HepG2 (cell line): ENCODE measurements around the gene BPI. TPM values are rescaled to one million over a fixed set of nuclear protein-coding genes. Genes with fewer than 3 reads are reported as not detected.

Source experiments
- ATAC-seq: fragments of 200-7000 bp; cut with Tn5 transposase; 3 replicates; pipeline ENCODE4 v1.9.1; 2020; ENCODE audit warnings: mild to moderate bottlenecking, moderate library complexity
- BruUV-seq: library from RNA; stranded (reverse); fragments of 400-500 nt; replicated peaks from 2 replicates; lab custom pipeline; 2021; lab: Mats Ljungman, UMichigan
- CTCF ChIA-PET: fragments of 300-600 bp; formaldehyde crosslinking; extraction: SDS; loops from one replicate; lab custom pipeline; 2021; ENCODE audit warnings: low total read pairs, inconsistent platforms, low intra/inter-chr PET ratio; lab: Yijun Ruan, JAX
- POLR2A ChIA-PET: fragments of 350-600 bp; sonication (Branson Sonifier 250); formaldehyde crosslinking; loops from one replicate; lab custom pipeline; 2020; ENCODE audit warnings: antibody characterized with exemption, inconsistent platforms; lab: Yijun Ruan, JAX
- DNase-seq: peaks from one replicate; pipeline ENCODE4 v3.0.0-alpha.2; 2015; ENCODE audit warnings: low spot score
- FAIRE-seq: peaks from 3 replicates; lab custom pipeline; 2011; peaks lifted over from hg19 to GRCh38; lab: Jason Lieb, UNC
- H2AFZ ChIP-seq: one replicate; pipeline ENCODE4 v1.6.1; 2011; ENCODE audit warnings: low read length, inconsistent platforms
- H3K27ac ChIP-seq: fragments of 300-600 bp; 3 replicates; pipeline ENCODE4 v1.8.0; 2011; ENCODE audit warnings: mixed run types, mild to moderate bottlenecking, mixed read lengths, low read length, inconsistent platforms; ENCODE audit not compliant: insufficient read depth; ENCODE audit errors: extremely low read length
- H3K27me3 ChIP-seq, 2 experiments: fragments of 200-600 bp in 1 of 2; 2 replicates in 1 of 2; 3 replicates in 1 of 2; pipeline versions ENCODE4 v1.6.0 to v1.8.0; 2011; ENCODE audit warnings: low read length in 2 of 2, mild to moderate bottlenecking in 2 of 2, moderate library complexity in 2 of 2, inconsistent platforms in 1 of 2; ENCODE audit not compliant: insufficient read depth in 2 of 2, control insufficient read depth in 1 of 2
- H3K36me3 ChIP-seq, 2 experiments: fragments of 200-600 bp in 1 of 2; replicated peaks in 1 of 2; 2 replicates in 1 of 2; 3 replicates in 1 of 2; pipeline versions ENCODE4 v1.5.1 to v1.8.0; 2011; ENCODE audit warnings: low read length in 2 of 2, inconsistent platforms in 1 of 2; ENCODE audit not compliant: insufficient read depth in 2 of 2, control insufficient read depth in 1 of 2
- H3K4me1 ChIP-seq: 2 replicates; pipeline ENCODE4 v1.5.1; 2012; ENCODE audit warnings: low read length, inconsistent platforms; ENCODE audit not compliant: insufficient read depth
- H3K4me2 ChIP-seq: 2 replicates; pipeline ENCODE4 v1.6.0; 2011; ENCODE audit warnings: low read depth, low read length, inconsistent platforms
- H3K4me3 ChIP-seq, 3 experiments: fragments of 200-600 bp in 1 of 3; sonication (generic), shearing (Covaris generic) in 1 of 3; replicated peaks in 1 of 3; 2 replicates each; pipeline ENCODE4 v1.5.1; 2011 to 2016; ENCODE audit warnings: low read length in 3 of 3, inconsistent platforms in 2 of 3, low read depth in 2 of 3, mild to moderate bottlenecking in 2 of 3, control low read depth in 1 of 3, mixed read lengths in 1 of 3; ENCODE audit not compliant: insufficient read depth in 1 of 3
- H3K79me2 ChIP-seq: one replicate; pipeline ENCODE4 v1.6.1; 2011; ENCODE audit warnings: low read length, inconsistent platforms; ENCODE audit not compliant: insufficient read depth
- H3K9ac ChIP-seq: 2 replicates; pipeline ENCODE4 v1.6.0; 2011; ENCODE audit warnings: mild to moderate bottlenecking, low read depth, low read length, inconsistent platforms; ENCODE audit not compliant: insufficient read depth
- H3K9me3 ChIP-seq: 2 replicates; pipeline ENCODE4 v1.5.1; 2012; ENCODE audit warnings: mild to moderate bottlenecking, low read length
- H4K20me1 ChIP-seq: 2 replicates; pipeline ENCODE4 v1.6.0; 2011; ENCODE audit warnings: inconsistent platforms, mild to moderate bottlenecking, low read length, moderate library complexity; ENCODE audit not compliant: insufficient read depth
- ATF6 ChIP-seq: sonication (generic); formaldehyde crosslinking; conservative IDR thresholded peaks from 2 replicates; pipeline ENCODE4 v1.4.0; 2020; ENCODE audit warnings: missing genetic modification reagents
- BRCA1 ChIP-seq: sonication (generic); formaldehyde crosslinking; IDR thresholded peaks from 2 replicates; pipeline ENCODE4 v1.4.0; 2020; ENCODE audit warnings: missing genetic modification reagents
- FOXJ3 ChIP-seq: sonication (generic); formaldehyde crosslinking; IDR thresholded peaks from 2 replicates; pipeline ENCODE4 v1.4.0; 2020; ENCODE audit warnings: missing genetic modification reagents, mild to moderate bottlenecking, borderline replicate concordance
- GABPA ChIP-seq, 2 experiments: IDR thresholded peaks; 2 replicates each; pipeline ENCODE4 v1.6.1; 2011 to 2016; ENCODE audit warnings: low read depth in 2 of 2, low read length in 1 of 2, missing biosample characterization in 1 of 2, missing genetic modification characterization in 1 of 2
- PRDM10 ChIP-seq: sonication (generic); formaldehyde crosslinking; IDR thresholded peaks from 2 replicates; pipeline ENCODE4 v1.4.0; 2020; ENCODE audit warnings: low read depth, missing genetic modification reagents
- SAFB2 ChIP-seq: sonication (generic); formaldehyde crosslinking; IDR thresholded peaks from 2 replicates; pipeline ENCODE4 v1.5.1; 2020; ENCODE audit warnings: missing genetic modification reagents, low read depth, mild to moderate bottlenecking, borderline replicate concordance
- ZFP91 ChIP-seq: sonication (generic); formaldehyde crosslinking; IDR thresholded peaks from 2 replicates; pipeline ENCODE4 v1.9.0; 2022; ENCODE audit warnings: missing genetic modification reagents, mild to moderate bottlenecking, borderline replicate concordance
- ZNF329 ChIP-seq: sonication (generic); formaldehyde crosslinking; IDR thresholded peaks from 2 replicates; pipeline ENCODE4 v1.9.0; 2021; ENCODE audit warnings: low read depth, mild to moderate bottlenecking, missing genetic modification reagents
- ZNF503 ChIP-seq: sonication (generic); formaldehyde crosslinking; IDR thresholded peaks from 2 replicates; pipeline ENCODE4 v1.4.0; 2020; ENCODE audit warnings: missing genetic modification reagents
- WGBS: methylation state at CpG from one replicate; pipeline ENCODE4 v1.1.6; 2017; ENCODE audit warnings: low lambda C conversion rate; 5-methylcytosine and 5-hydroxymethylcytosine counted together
- in situ Hi-C: cut with HindIII; loops from 2 replicates; pipeline ENCODE4 v1.10.0; 2017; ENCODE audit warnings: low pct_unique_long_range_greater_than_20kb; ENCODE audit not compliant: extremely low pct_ligation_motif_present
- intact Hi-C: fragments of 100-400 bp; cut with micrococcal nuclease; formaldehyde crosslinking; loops from one replicate; pipeline ENCODE4 v1.10.0; 2022; ENCODE audit not compliant: unreplicated experiment
- polyA plus RNA-seq, 8 experiments: library from polyadenylated mRNA; depleted of rRNA in 3 of 8; stranded (reverse) in 7 of 8; unstranded in 1 of 8; fragments of >200 nt; fragmentation: Illumina TruSeq in 4 of 8; extraction: Trizol in 4 of 8; gene quantifications; 2 replicates each; pipeline versions ENCODE4 v1.2.1 to v1.2.3, GENCODE V29; 2011 to 2016; ENCODE audit warnings: low read depth in 4 of 8, missing spikeins in 1 of 8, mixed read lengths in 1 of 8; ENCODE audit not compliant: insufficient read depth in 1 of 8
- total RNA-seq, 5 experiments: library from RNA; depleted of rRNA; stranded (reverse); fragments of >200 nt; fragmentation: Illumina TruSeq; extraction: Trizol; gene quantifications; 2 replicates each; pipeline ENCODE4 v1.2.3, GENCODE V29; 2016; ENCODE audit warnings: low read depth in 1 of 5

BPI gene
- total and polyA plus RNA-seq, 2 of the 13 experiments (the other 11 are each of a cell fraction or from before 2014, with no cell fraction given): not detected

- TF ChIP-seq PRDM10 (CRISPR knock-in tag) (no peak), ATF6 (CRISPR knock-in tag) (no peak)
These were observed 28.0 kb upstream of the BPI start (continued) for GRCh38 chr20:38275815-38276550.

- Histone ChIP-seq H3K36me3 (no peaks in the 10 kb centered on the region), H3K79me2 (no peaks in the 10 kb centered on the region)
- TF ChIP-seq BRCA1 (no peak), FOXJ3 (no peak), ZFP91 (no peak), ZNF329 (CRISPR knock-in tag) (no peak), GABPA (IDR thresholded peaks at IDR 0.05; ENCODE audit: low read depth, low read length) (no peak), GABPA (CRISPR knock-in tag; IDR thresholded peaks at IDR 0.05; ENCODE audit: low read depth) (no peak), SAFB2 (CRISPR knock-in tag) (no peak), ZNF503 (CRISPR knock-in tag) (no peak)
These were observed 26.7 kb upstream of the BPI start for GRCh38 chr20:38277285-38277684.

More at GRCh38 chr20:38277285-38277684, 26.7 kb upstream of the BPI start:
- in situ Hi-C loops (no loop called here), intact Hi-C loops (loop anchor here (5.0 kb wide), 1 partner anchor 185 kb away; no protein-coding TSS in a partner anchor)
- H4K20me1 ChIP-seq: no peaks in the 10 kb centered on the region
- H3K4me3 ChIP-seq: no peak overlapping the region
- POLR2A ChIA-PET: no interaction called here
- no TSS peak for BruUV-seq
- no peaks in the 10 kb centered on the region for H3K4me1 ChIP-seq
- no peak overlapping the region for H3K27ac ChIP-seq
- no peak for ATAC-seq
- WGBS: 74% methylated on average over 5 of the region's 5 CpGs
- H3K9ac ChIP-seq: no peak overlapping the region
- CTCF ChIA-PET: no interaction called here
- FAIRE-seq: no peak
- no peak for DNase-seq
- H2AFZ ChIP-seq: no peak overlapping the region
- H3K27me3 ChIP-seq: peaks cover 0 to 14% of the 10 kb centered on the region in 2 experiments; a peak in 1 of 5 replicates
- no peak overlapping the region for H3K4me2 ChIP-seq
- no peaks in the 10 kb centered on the region for H3K9me3 ChIP-seq
